Measurements from ENCODE around the gene CRISP1. TPM values are rescaled to one million over a fixed set of nuclear protein-coding genes. Genes with fewer than 3 reads are reported as not detected.
"Not testable (repeated sequence)": the region's sequence is repeated elsewhere in the genome, so short reads cannot be mapped to it uniquely, and the experiment has no call there.

The CRISP1 gene
- total and polyA plus RNA-seq, 9 of the 15 experiments (the other 6 are each of a cell fraction or from before 2014, with no cell fraction given), result not detected

DNA sequence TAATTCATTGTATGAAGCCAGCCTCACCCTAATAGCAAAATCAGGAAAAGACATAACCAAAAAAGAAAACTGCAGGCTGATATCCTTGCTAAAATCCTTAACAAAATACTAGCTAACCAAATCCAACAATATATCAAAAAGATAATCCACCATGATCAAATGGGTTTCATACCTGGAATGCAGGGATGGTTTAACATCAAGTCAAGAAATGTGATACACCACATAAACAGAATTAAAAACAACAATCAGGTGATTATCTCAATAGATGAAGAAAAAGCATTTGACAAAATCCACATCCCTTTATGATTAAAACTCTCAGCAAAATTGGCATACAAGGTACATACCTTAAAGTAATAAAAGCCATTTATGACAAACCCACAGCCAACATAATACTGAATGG, 29.2 kb upstream of the CRISP1 start:
- in situ Hi-C loops (cut with MboI); H3K27me3 ChIP-seq (ENCODE audit: control insufficient read depth in 2 of 2, insufficient read depth in 2 of 2, low read length in 2 of 2); H3K36me3 ChIP-seq (ENCODE audit: control insufficient read depth, insufficient read depth, low read length); H3K9me1 ChIP-seq (ENCODE audit: control insufficient read depth, insufficient read depth, low read length); FAIRE-seq; intact Hi-C loops (cut with micrococcal nuclease); BruUV-seq (replicated peaks); H3K4me1 ChIP-seq (replicated peaks in 1 of 2; ENCODE audit: control insufficient read depth in 2 of 2, insufficient read depth in 2 of 2, low read length in 2 of 2); DNase-seq (ENCODE audit: extremely low read depth in 1 of 4, low spot score in 3 of 4); H3K79me2 ChIP-seq (ENCODE audit: control insufficient read depth, insufficient read depth, low read length); H3K4me3 ChIP-seq; H4K20me1 ChIP-seq (replicated peaks; ENCODE audit: control insufficient read depth, insufficient read depth, low read length); H3K4me2 ChIP-seq (ENCODE audit: insufficient read depth, low read length); H3K9me3 ChIP-seq (replicated peaks; ENCODE audit: control insufficient read depth, insufficient read depth, low read depth, low read length); H3K9ac ChIP-seq (ENCODE audit: insufficient read depth in 1 of 2, low read depth in 2 of 2, low read length in 2 of 2); CTCF ChIA-PET (ENCODE audit: low intra/inter-chr PET ratio); POLR2A ChIA-PET; ATAC-seq; H3K27ac ChIP-seq (ENCODE audit: extremely low read depth, low read depth, low read length); H2AFZ ChIP-seq (ENCODE audit: low read depth, low read length): not testable (repeated sequence)
- TF ChIP-seq ZNF324 (CRISPR knock-in tag; IDR thresholded peaks at IDR 0.05), result peak; percentile 99

DNA sequence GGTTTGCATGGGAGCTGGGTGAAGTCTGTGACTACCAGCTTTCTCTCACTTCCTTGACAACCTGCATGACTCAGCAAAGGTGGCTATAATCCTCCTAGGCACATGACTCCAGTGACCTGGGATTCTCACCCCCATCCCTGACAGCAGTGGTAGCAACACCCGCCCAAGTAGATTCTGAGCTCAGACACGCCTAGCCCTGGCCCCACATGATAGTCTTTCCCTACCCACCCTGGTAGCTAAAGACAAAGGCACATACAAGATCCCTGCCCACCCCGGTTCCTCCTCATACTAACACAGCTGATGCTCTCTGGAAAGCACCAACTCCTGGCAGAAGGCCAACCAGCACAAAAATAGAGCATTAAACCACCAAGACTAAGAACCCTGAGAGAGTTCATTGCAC, 25.9 kb upstream of the CRISP1 start:
- Histone ChIP-seq H3K27ac (ENCODE audit: extremely low read depth, low read depth, low read length) (no peak overlapping the region), H3K9me3 (replicated peaks; ENCODE audit: control insufficient read depth, insufficient read depth, low read depth, low read length) (0 out of 2 replicates have a peak, but pooled peaks cover 2% of the 10 kb centered on the region), H3K9me1 (ENCODE audit: control insufficient read depth, insufficient read depth, low read length) (no peaks in the 10 kb centered on the region), H3K4me1 (replicated peaks in 1 of 2; ENCODE audit: control insufficient read depth in 2 of 2, insufficient read depth in 2 of 2, low read length in 2 of 2) (peaks cover 6 to 10% of the 10 kb centered on the region in 2 experiments; a peak in 4 of 5 replicates), H2AFZ (ENCODE audit: low read depth, low read length) (no peak overlapping the region), H3K27me3 (ENCODE audit: control insufficient read depth in 2 of 2, insufficient read depth in 2 of 2, low read length in 2 of 2) (no peaks in the 10 kb centered on the region), H3K4me3 (no peak overlapping the region), H3K9ac (ENCODE audit: insufficient read depth in 1 of 2, low read depth in 2 of 2, low read length in 2 of 2) (peak overlapping the region in 1 of 2 experiments; percentile 16; a peak in 1 of 4 replicates), H4K20me1 (replicated peaks; ENCODE audit: control insufficient read depth, insufficient read depth, low read length) (no peaks in the 10 kb centered on the region), H3K4me2 (ENCODE audit: insufficient read depth, low read length) (no peak overlapping the region), H3K36me3 (ENCODE audit: control insufficient read depth, insufficient read depth, low read length) (no peaks in the 10 kb centered on the region), H3K79me2 (ENCODE audit: control insufficient read depth, insufficient read depth, low read length) (no peaks in the 10 kb centered on the region)
- BruUV-seq (replicated peaks), result no TSS peak
- DNase-seq (ENCODE audit: extremely low read depth in 1 of 4, low spot score in 3 of 4) (peak in 1 of 4 experiments; percentile 49), ATAC-seq (peak; percentile 27), FAIRE-seq (no peak)
- WGBS (ENCODE audit: insufficient coverage, low coverage, missing lambda C conversion rate), result 31% methylated on average over 3 of the region's 3 CpGs
- ChIA-PET CTCF (ENCODE audit: low intra/inter-chr PET ratio) (no interaction called here), POLR2A (interaction anchor here (0.6 to 1.2 kb wide), 3 partner anchors 9 to 58 kb away, joined by 3 to 6 read pairs (median 4); no protein-coding TSS in a partner anchor)
- in situ Hi-C loops (cut with MboI), result no loop called here
- intact Hi-C loops (cut with micrococcal nuclease), result no loop called here
- TF ChIP-seq MAFF (IDR thresholded peaks at IDR 0.05; ENCODE audit: low read length), result peak; percentile 58
- no peak for TF ChIP-seq GTF2E2 (tag; IDR thresholded peaks at IDR 0.05)
- peak; percentile 59 for TF ChIP-seq ZNF316 (IDR thresholded peaks at IDR 0.05)
- TF ChIP-seq, protein P1, sequence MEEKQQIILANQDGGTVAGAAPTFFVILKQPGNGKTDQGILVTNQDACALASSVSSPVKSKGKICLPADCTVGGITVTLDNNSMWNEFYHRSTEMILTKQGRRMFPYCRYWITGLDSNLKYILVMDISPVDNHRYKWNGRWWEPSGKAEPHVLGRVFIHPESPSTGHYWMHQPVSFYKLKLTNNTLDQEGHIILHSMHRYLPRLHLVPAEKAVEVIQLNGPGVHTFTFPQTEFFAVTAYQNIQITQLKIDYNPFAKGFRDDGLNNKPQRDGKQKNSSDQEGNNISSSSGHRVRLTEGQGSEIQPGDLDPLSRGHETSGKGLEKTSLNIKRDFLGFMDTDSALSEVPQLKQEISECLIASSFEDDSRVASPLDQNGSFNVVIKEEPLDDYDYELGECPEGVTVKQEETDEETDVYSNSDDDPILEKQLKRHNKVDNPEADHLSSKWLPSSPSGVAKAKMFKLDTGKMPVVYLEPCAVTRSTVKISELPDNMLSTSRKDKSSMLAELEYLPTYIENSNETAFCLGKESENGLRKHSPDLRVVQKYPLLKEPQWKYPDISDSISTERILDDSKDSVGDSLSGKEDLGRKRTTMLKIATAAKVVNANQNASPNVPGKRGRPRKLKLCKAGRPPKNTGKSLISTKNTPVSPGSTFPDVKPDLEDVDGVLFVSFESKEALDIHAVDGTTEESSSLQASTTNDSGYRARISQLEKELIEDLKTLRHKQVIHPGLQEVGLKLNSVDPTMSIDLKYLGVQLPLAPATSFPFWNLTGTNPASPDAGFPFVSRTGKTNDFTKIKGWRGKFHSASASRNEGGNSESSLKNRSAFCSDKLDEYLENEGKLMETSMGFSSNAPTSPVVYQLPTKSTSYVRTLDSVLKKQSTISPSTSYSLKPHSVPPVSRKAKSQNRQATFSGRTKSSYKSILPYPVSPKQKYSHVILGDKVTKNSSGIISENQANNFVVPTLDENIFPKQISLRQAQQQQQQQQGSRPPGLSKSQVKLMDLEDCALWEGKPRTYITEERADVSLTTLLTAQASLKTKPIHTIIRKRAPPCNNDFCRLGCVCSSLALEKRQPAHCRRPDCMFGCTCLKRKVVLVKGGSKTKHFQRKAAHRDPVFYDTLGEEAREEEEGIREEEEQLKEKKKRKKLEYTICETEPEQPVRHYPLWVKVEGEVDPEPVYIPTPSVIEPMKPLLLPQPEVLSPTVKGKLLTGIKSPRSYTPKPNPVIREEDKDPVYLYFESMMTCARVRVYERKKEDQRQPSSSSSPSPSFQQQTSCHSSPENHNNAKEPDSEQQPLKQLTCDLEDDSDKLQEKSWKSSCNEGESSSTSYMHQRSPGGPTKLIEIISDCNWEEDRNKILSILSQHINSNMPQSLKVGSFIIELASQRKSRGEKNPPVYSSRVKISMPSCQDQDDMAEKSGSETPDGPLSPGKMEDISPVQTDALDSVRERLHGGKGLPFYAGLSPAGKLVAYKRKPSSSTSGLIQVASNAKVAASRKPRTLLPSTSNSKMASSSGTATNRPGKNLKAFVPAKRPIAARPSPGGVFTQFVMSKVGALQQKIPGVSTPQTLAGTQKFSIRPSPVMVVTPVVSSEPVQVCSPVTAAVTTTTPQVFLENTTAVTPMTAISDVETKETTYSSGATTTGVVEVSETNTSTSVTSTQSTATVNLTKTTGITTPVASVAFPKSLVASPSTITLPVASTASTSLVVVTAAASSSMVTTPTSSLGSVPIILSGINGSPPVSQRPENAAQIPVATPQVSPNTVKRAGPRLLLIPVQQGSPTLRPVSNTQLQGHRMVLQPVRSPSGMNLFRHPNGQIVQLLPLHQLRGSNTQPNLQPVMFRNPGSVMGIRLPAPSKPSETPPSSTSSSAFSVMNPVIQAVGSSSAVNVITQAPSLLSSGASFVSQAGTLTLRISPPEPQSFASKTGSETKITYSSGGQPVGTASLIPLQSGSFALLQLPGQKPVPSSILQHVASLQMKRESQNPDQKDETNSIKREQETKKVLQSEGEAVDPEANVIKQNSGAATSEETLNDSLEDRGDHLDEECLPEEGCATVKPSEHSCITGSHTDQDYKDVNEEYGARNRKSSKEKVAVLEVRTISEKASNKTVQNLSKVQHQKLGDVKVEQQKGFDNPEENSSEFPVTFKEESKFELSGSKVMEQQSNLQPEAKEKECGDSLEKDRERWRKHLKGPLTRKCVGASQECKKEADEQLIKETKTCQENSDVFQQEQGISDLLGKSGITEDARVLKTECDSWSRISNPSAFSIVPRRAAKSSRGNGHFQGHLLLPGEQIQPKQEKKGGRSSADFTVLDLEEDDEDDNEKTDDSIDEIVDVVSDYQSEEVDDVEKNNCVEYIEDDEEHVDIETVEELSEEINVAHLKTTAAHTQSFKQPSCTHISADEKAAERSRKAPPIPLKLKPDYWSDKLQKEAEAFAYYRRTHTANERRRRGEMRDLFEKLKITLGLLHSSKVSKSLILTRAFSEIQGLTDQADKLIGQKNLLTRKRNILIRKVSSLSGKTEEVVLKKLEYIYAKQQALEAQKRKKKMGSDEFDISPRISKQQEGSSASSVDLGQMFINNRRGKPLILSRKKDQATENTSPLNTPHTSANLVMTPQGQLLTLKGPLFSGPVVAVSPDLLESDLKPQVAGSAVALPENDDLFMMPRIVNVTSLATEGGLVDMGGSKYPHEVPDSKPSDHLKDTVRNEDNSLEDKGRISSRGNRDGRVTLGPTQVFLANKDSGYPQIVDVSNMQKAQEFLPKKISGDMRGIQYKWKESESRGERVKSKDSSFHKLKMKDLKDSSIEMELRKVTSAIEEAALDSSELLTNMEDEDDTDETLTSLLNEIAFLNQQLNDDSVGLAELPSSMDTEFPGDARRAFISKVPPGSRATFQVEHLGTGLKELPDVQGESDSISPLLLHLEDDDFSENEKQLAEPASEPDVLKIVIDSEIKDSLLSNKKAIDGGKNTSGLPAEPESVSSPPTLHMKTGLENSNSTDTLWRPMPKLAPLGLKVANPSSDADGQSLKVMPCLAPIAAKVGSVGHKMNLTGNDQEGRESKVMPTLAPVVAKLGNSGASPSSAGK (IDR thresholded peaks at IDR 0.05), result no peak
- peak; percentile 53; the same call in 1 of the 2 replicates for TF ChIP-seq MAFG (tag; conservative IDR thresholded peaks at IDR 0.05)

All from K562 (cell line).